ENCODE results near the gene FOXJ1. TPM values are rescaled to one million over a fixed set of nuclear protein-coding genes. Genes with fewer than 3 reads are reported as not detected.

FOXJ1 gene
- total and polyA plus RNA-seq, 2 of the 4 experiments (the other 2 are of a cell fraction) = 0.05 TPM; not detected in 1

DNA sequence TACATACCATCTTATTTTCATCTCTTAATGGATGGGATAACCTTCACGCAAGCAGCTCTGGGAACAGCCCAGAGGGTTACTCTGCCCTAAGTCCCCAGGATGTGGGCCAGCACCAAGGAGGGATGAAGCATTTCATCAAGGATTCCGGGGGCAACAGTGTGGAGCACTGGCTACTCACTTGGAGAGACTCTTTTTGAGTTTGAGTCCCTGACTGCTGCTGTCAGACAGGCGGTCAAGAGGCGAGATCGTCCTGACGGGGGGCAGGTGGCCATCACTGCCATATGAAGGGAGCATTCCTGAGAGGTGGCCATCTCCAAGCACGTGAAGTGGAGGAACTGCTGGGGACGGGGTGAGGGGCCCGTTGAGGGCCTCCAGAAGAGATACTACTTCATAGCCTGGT, 18.1 kb upstream of the FOXJ1 start:
- Histone ChIP-seq H2BK120ac (ENCODE audit: low read depth, low read length) (no peak overlapping the region), H4K20me1 (ENCODE audit: insufficient read depth, low read length) (no peaks in the 10 kb centered on the region), H3K36me3 (ENCODE audit: control insufficient read depth, insufficient read depth, low read length) (no peaks in the 10 kb centered on the region), H2AFZ (replicated peaks; ENCODE audit: low read length, poor library complexity) (no peak overlapping the region), H3K56ac (ENCODE audit: extremely low read depth, insufficient read depth, low read length) (no peak overlapping the region), H2AK9ac (replicated peaks; ENCODE audit: low read depth, low read length, poor library complexity) (no peak overlapping the region), H3K18ac (ENCODE audit: low read depth, low read length) (no peak overlapping the region), H2AK5ac (ENCODE audit: low read depth, low read length) (no peak overlapping the region), H3K27ac (ENCODE audit: insufficient read depth, low read length) (no peak overlapping the region), H3K27me3 (ENCODE audit: control insufficient read depth, insufficient read depth, low read length) (peaks cover 7% of the 10 kb centered on the region), H4K91ac (ENCODE audit: insufficient read depth, low read depth, low read length) (no peak overlapping the region), H3K9ac (ENCODE audit: low read depth, low read length) (no peak overlapping the region), H3K14ac (replicated peaks; ENCODE audit: low read depth, low read length) (no peak overlapping the region), H4K8ac (ENCODE audit: low read depth in 2 of 2, low read length in 2 of 2) (no peak overlapping the region), H4K5ac (ENCODE audit: low read depth, low read length) (no peak overlapping the region), H3K4me3 (ENCODE audit: insufficient read depth, low read depth, low read length) (no peak overlapping the region), H3K79me1 (ENCODE audit: low read depth in 1 of 2, low read length in 2 of 2) (no peaks in the 10 kb centered on the region), H2BK20ac (ENCODE audit: low read depth, low read length) (no peak overlapping the region), H2BK5ac (ENCODE audit: low read depth, low read length, poor library complexity, severe bottlenecking) (no peak overlapping the region), H3K4me1 (ENCODE audit: control insufficient read depth, insufficient read depth, low read length) (no peaks in the 10 kb centered on the region), H3K23ac (ENCODE audit: low read depth, low read length) (no peak overlapping the region), H3K4ac (ENCODE audit: low read depth, low read length) (no peak overlapping the region), H3K9me3 (ENCODE audit: control insufficient read depth, insufficient read depth, low read length) (no peaks in the 10 kb centered on the region), H3K4me2 (ENCODE audit: low read depth, low read length) (no peak overlapping the region), H3K9me1 (ENCODE audit: insufficient read depth, low read length) (no peaks in the 10 kb centered on the region), H2BK15ac (ENCODE audit: low read depth, low read length) (no peak overlapping the region)
- DNase-seq (no peak), ATAC-seq (ENCODE audit: low read depth) (no peak)
- no TSS peak for BruUV-seq (replicated peaks)
- ChIA-PET CTCF (no interaction called here), POLR2A (ENCODE audit: unreplicated experiment) (no interaction called here)
- intact Hi-C loops (cut with micrococcal nuclease) = no loop called here
- dilution Hi-C loops (cut with HindIII; ENCODE audit: low sequenced_read_pairs, unreplicated experiment) = no loop called here
- in situ Hi-C loops (cut with MboI; ENCODE audit: low sequenced_read_pairs) = no loop called here
- TF ChIP-seq CHD1 (IDR thresholded peaks at IDR 0.05; ENCODE audit: low read depth, low read length) (no peak), POLR2A (IDR thresholded peaks at IDR 0.05; ENCODE audit: low read depth, low read length) (no peak), SMC3 (IDR thresholded peaks at IDR 0.05; ENCODE audit: low read depth, low read length) (no peak), RCOR1 (IDR thresholded peaks at IDR 0.05; ENCODE audit: insufficient replicate concordance, low read length) (no peak), BHLHE40 (IDR thresholded peaks at IDR 0.05; ENCODE audit: low read depth, low read length) (no peak), NFE2L2 (IDR thresholded peaks at IDR 0.05; ENCODE audit: low read depth, low read length) (no peak), CEBPB (IDR thresholded peaks at IDR 0.05; ENCODE audit: low read depth, low read length) (no peak), FOS (IDR thresholded peaks at IDR 0.05; ENCODE audit: low read depth, low read length) (no peak), RFX5 (IDR thresholded peaks at IDR 0.05; ENCODE audit: low read depth, low read length) (no peak), MAZ (IDR thresholded peaks at IDR 0.05; ENCODE audit: borderline replicate concordance, low read depth, low read length) (no peak), RAD21 (IDR thresholded peaks at IDR 0.05; ENCODE audit: low read length) (no peak), MXI1 (IDR thresholded peaks at IDR 0.05; ENCODE audit: borderline replicate concordance, low read depth, low read length) (no peak), MAFK (IDR thresholded peaks at IDR 0.05; ENCODE audit: low read depth, low read length) (no peak)
- TF ChIP-seq, protein P1, sequence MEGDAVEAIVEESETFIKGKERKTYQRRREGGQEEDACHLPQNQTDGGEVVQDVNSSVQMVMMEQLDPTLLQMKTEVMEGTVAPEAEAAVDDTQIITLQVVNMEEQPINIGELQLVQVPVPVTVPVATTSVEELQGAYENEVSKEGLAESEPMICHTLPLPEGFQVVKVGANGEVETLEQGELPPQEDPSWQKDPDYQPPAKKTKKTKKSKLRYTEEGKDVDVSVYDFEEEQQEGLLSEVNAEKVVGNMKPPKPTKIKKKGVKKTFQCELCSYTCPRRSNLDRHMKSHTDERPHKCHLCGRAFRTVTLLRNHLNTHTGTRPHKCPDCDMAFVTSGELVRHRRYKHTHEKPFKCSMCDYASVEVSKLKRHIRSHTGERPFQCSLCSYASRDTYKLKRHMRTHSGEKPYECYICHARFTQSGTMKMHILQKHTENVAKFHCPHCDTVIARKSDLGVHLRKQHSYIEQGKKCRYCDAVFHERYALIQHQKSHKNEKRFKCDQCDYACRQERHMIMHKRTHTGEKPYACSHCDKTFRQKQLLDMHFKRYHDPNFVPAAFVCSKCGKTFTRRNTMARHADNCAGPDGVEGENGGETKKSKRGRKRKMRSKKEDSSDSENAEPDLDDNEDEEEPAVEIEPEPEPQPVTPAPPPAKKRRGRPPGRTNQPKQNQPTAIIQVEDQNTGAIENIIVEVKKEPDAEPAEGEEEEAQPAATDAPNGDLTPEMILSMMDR (conservative IDR thresholded peaks at IDR 0.05; ENCODE audit: low read depth, low read length) = no peak
- TF ChIP-seq, protein P2, sequence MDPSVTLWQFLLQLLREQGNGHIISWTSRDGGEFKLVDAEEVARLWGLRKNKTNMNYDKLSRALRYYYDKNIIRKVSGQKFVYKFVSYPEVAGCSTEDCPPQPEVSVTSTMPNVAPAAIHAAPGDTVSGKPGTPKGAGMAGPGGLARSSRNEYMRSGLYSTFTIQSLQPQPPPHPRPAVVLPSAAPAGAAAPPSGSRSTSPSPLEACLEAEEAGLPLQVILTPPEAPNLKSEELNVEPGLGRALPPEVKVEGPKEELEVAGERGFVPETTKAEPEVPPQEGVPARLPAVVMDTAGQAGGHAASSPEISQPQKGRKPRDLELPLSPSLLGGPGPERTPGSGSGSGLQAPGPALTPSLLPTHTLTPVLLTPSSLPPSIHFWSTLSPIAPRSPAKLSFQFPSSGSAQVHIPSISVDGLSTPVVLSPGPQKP (IDR thresholded peaks at IDR 0.05; ENCODE audit: borderline replicate concordance, low read depth, low read length) = no peak
- TF ChIP-seq, protein P3, sequence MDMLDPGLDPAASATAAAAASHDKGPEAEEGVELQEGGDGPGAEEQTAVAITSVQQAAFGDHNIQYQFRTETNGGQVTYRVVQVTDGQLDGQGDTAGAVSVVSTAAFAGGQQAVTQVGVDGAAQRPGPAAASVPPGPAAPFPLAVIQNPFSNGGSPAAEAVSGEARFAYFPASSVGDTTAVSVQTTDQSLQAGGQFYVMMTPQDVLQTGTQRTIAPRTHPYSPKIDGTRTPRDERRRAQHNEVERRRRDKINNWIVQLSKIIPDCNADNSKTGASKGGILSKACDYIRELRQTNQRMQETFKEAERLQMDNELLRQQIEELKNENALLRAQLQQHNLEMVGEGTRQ (IDR thresholded peaks at IDR 0.05; ENCODE audit: low read depth, low read length) = no peak
- WGBS, 2 experiments (ENCODE audit: extremely low coverage in 2 of 2, insufficient read length in 1 of 2) = 48% methylated on average over 3 of the region's 9 CpGs; no CpG with 5 or more reads in 1 of the 2 experiments

All from IMR-90 (cell line).